Erythroblast (primary cell): ENCODE data around the gene FEN1.

Experiments
- GATA1 ChIP-seq: IDR thresholded peaks from 2 replicates; pipeline ENCODE4 v1.6.1; 2011; ENCODE audit warnings: low read depth, mild to moderate bottlenecking, control low read depth, low read length, moderate library complexity
- POLR2A ChIP-seq: IDR thresholded peaks from 2 replicates; pipeline ENCODE4 v1.6.1; 2011; ENCODE audit warnings: mild to moderate bottlenecking, low read length

- no peak for TF ChIP-seq POLR2A
- TF ChIP-seq GATA1 = no peak
Observed at GRCh38 chr11:61806785-61807184, 14.1 kb downstream of the FEN1 start.
